IMR-90 (cell line): ENCODE measurements around the gene SLC39A11. TPM values are rescaled to one million over a fixed set of nuclear protein-coding genes. Genes with fewer than 3 reads are reported as not detected.

Source experiments
- ATAC-seq: fragments of 200-7000 bp; cut with Tn5 transposase; 2 replicates; pipeline ENCODE4 v1.9.1; 2020; ENCODE audit warnings: low read depth, mild to moderate bottlenecking, moderate library complexity
- BruUV-seq: library from RNA; stranded (reverse); fragments of 400-500 nt; replicated peaks from 2 replicates; lab custom pipeline; 2021; lab: Mats Ljungman, UMichigan
- CTCF ChIA-PET: fragments of 300-600 bp; formaldehyde crosslinking; extraction: SDS; loops from one replicate; lab custom pipeline; 2021; ENCODE audit warnings: antibody characterized with exemption; lab: Yijun Ruan, JAX
- POLR2A ChIA-PET: fragments of 300-600 bp; sonication (Branson Sonifier 250); formaldehyde crosslinking; loops from one replicate; lab custom pipeline; 2022; ENCODE audit warnings: antibody characterized with exemption; ENCODE audit not compliant: unreplicated experiment; lab: Charles Lee
- DNase-seq: peaks from one replicate; pipeline ENCODE4 v3.0.0; 2013
- H2AFZ ChIP-seq: replicated peaks from 2 replicates; pipeline ENCODE3; 2013; ENCODE audit warnings: low read length, mild to moderate bottlenecking; ENCODE audit not compliant: poor library complexity
- H2AK5ac ChIP-seq: 2 replicates; pipeline ENCODE4 v1.6.1; 2013; ENCODE audit warnings: low read depth, low read length, inconsistent platforms
- H2AK9ac ChIP-seq: replicated peaks from 2 replicates; pipeline ENCODE3; 2013; ENCODE audit warnings: mild to moderate bottlenecking, low read depth, low read length, moderate library complexity; ENCODE audit not compliant: poor library complexity
- H2BK120ac ChIP-seq: 2 replicates; pipeline ENCODE4 v1.6.1; 2013; ENCODE audit warnings: low read depth, low read length, inconsistent platforms
- H2BK15ac ChIP-seq: 3 replicates; pipeline ENCODE4 v1.6.1; 2013; ENCODE audit warnings: low read depth, low read length, inconsistent platforms
- H2BK20ac ChIP-seq: 2 replicates; pipeline ENCODE4 v1.6.1; 2013; ENCODE audit warnings: low read depth, mild to moderate bottlenecking, inconsistent platforms, low read length, moderate library complexity
- H2BK5ac ChIP-seq: 2 replicates; pipeline ENCODE4 v1.6.1; 2013; ENCODE audit warnings: mild to moderate bottlenecking, low read depth, low read length, inconsistent platforms; ENCODE audit not compliant: poor library complexity, severe bottlenecking
- H3K14ac ChIP-seq: replicated peaks from 2 replicates; pipeline ENCODE4 v1.6.1; 2013; ENCODE audit warnings: low read depth, low read length, inconsistent platforms
- H3K18ac ChIP-seq: 2 replicates; pipeline ENCODE4 v1.6.1; 2013; ENCODE audit warnings: low read depth, low read length, control low read depth
- H3K23ac ChIP-seq: 2 replicates; pipeline ENCODE4 v1.6.1; 2013; ENCODE audit warnings: low read depth, low read length, inconsistent platforms
- H3K27ac ChIP-seq: 2 replicates; pipeline ENCODE4 v1.5.1; 2013; ENCODE audit warnings: mild to moderate bottlenecking, control low read depth, low read length; ENCODE audit not compliant: insufficient read depth
- H3K27me3 ChIP-seq: 2 replicates; pipeline ENCODE4 v1.6.1; 2013; ENCODE audit warnings: low read length; ENCODE audit not compliant: control insufficient read depth, insufficient read depth
- H3K36me3 ChIP-seq: 2 replicates; pipeline ENCODE4 v1.6.1; 2013; ENCODE audit warnings: low read length, mixed read lengths; ENCODE audit not compliant: control insufficient read depth, insufficient read depth
- H3K4ac ChIP-seq: 2 replicates; pipeline ENCODE4 v1.6.1; 2013; ENCODE audit warnings: low read depth, low read length, inconsistent platforms
- H3K4me1 ChIP-seq: 2 replicates; pipeline ENCODE4 v1.6.1; 2013; ENCODE audit warnings: low read length, mixed read lengths; ENCODE audit not compliant: control insufficient read depth, insufficient read depth
- H3K4me2 ChIP-seq: 2 replicates; pipeline ENCODE4 v1.6.1; 2013; ENCODE audit warnings: low read depth, mild to moderate bottlenecking, control low read depth, low read length, moderate library complexity
- H3K4me3 ChIP-seq: 2 replicates; pipeline ENCODE4 v1.5.1; 2013; ENCODE audit warnings: low read depth, mild to moderate bottlenecking, control low read depth, low read length, moderate library complexity; ENCODE audit not compliant: insufficient read depth
- H3K56ac ChIP-seq: 2 replicates; pipeline ENCODE4 v1.6.1; 2013; ENCODE audit warnings: low read length, inconsistent platforms; ENCODE audit not compliant: insufficient read depth; ENCODE audit errors: extremely low read depth
- H3K79me1 ChIP-seq, 2 experiments: 2 replicates each; pipeline ENCODE4 v1.6.1; 2013; ENCODE audit warnings: low read length in 2 of 2, inconsistent platforms in 1 of 2, low read depth in 1 of 2
- H3K9ac ChIP-seq: 2 replicates; pipeline ENCODE4 v1.6.1; 2013; ENCODE audit warnings: low read depth, low read length, control low read depth
- H3K9me1 ChIP-seq: 2 replicates; pipeline ENCODE4 v1.6.1; 2013; ENCODE audit warnings: low read length, inconsistent platforms; ENCODE audit not compliant: insufficient read depth
- H3K9me3 ChIP-seq: 2 replicates; pipeline ENCODE4 v1.6.1; 2013; ENCODE audit warnings: low read length; ENCODE audit not compliant: control insufficient read depth, insufficient read depth
- H4K20me1 ChIP-seq: 2 replicates; pipeline ENCODE4 v1.6.1; 2013; ENCODE audit warnings: low read length, inconsistent platforms; ENCODE audit not compliant: insufficient read depth
- H4K5ac ChIP-seq: 2 replicates; pipeline ENCODE4 v1.6.1; 2013; ENCODE audit warnings: mild to moderate bottlenecking, low read depth, low read length, control low read depth
- H4K8ac ChIP-seq, 2 experiments: 2 replicates each; pipeline ENCODE4 v1.6.1; 2013; ENCODE audit warnings: low read depth in 2 of 2, low read length in 2 of 2, control low read depth in 1 of 2, inconsistent platforms in 1 of 2
- H4K91ac ChIP-seq: 2 replicates; pipeline ENCODE4 v1.6.1; 2013; ENCODE audit warnings: low read depth, low read length, inconsistent platforms; ENCODE audit not compliant: insufficient read depth
- CEBPB ChIP-seq: IDR thresholded peaks from 2 replicates; pipeline ENCODE4 v1.6.1; 2012; ENCODE audit warnings: low read depth, low read length, improper control_type of control experiment
- CTCF ChIP-seq: conservative IDR thresholded peaks from 2 replicates; pipeline ENCODE4 v1.5.1; 2012; ENCODE audit warnings: mild to moderate bottlenecking, low read depth, low read length, improper control_type of control experiment
- ELK1 ChIP-seq: fragments of 150-350 bp; IDR thresholded peaks from 2 replicates; pipeline ENCODE4 v1.6.1; 2016; ENCODE audit warnings: low read depth, mild to moderate bottlenecking, low read length, moderate library complexity, borderline replicate concordance
- FOS ChIP-seq: fragments of 150-350 bp; IDR thresholded peaks from 2 replicates; pipeline ENCODE4 v1.6.1; 2016; ENCODE audit warnings: low read depth, low read length
- MAFK ChIP-seq: IDR thresholded peaks from 2 replicates; pipeline ENCODE4 v1.6.1; 2012; ENCODE audit warnings: low read depth, low read length, improper control_type of control experiment
- MAZ ChIP-seq: IDR thresholded peaks from 2 replicates; pipeline ENCODE4 v1.6.1; 2012; ENCODE audit warnings: low read depth, mild to moderate bottlenecking, low read length, improper control_type of control experiment, moderate library complexity, borderline replicate concordance
- POLR2A ChIP-seq: IDR thresholded peaks from 2 replicates; pipeline ENCODE4 v1.6.1; 2012; ENCODE audit warnings: mild to moderate bottlenecking, low read depth, low read length
- RAD21 ChIP-seq: IDR thresholded peaks from 2 replicates; pipeline ENCODE4 v1.6.1; 2012; ENCODE audit warnings: low read length, improper control_type of control experiment
- RCOR1 ChIP-seq: IDR thresholded peaks from 2 replicates; pipeline ENCODE4 v1.6.1; 2012; ENCODE audit warnings: mild to moderate bottlenecking, low read length, improper control_type of control experiment; ENCODE audit not compliant: insufficient replicate concordance
- RFX5 ChIP-seq: IDR thresholded peaks from 2 replicates; pipeline ENCODE4 v1.8.0; 2012; ENCODE audit warnings: low read depth, mild to moderate bottlenecking, low read length, moderate library complexity
- SMC3 ChIP-seq: fragments of 150-350 bp; IDR thresholded peaks from 2 replicates; pipeline ENCODE4 v1.6.1; 2016; ENCODE audit warnings: low read depth, mild to moderate bottlenecking, antibody characterized with exemption, low read length, moderate library complexity
- USF2 ChIP-seq: fragments of 150-350 bp; IDR thresholded peaks from 2 replicates; pipeline ENCODE4 v1.6.1; 2017; ENCODE audit warnings: mild to moderate bottlenecking, antibody characterized with exemption, low read length, low read depth
- WGBS, 2 experiments: methylation state at CpG; one replicate each; pipeline versions ENCODE4 v1.1.5 to v1.1.7; 2013; ENCODE audit warnings: missing lambda C conversion rate in 2 of 2; ENCODE audit not compliant: insufficient read length in 1 of 2; ENCODE audit errors: extremely low coverage in 2 of 2; 5-methylcytosine and 5-hydroxymethylcytosine counted together
- dilution Hi-C: fragments of 300-500 bp; cut with HindIII; formaldehyde crosslinking; loops from one replicate; pipeline ENCODE4 v1.14.3; 2018; ENCODE audit warnings: low sequenced_read_pairs; ENCODE audit not compliant: unreplicated experiment
- in situ Hi-C: fragments of 300-500 bp; cut with MboI; formaldehyde crosslinking; loops from 3 replicates; pipeline ENCODE4 v1.14.3; 2019; ENCODE audit warnings: low sequenced_read_pairs, inconsistent platforms, mixed read lengths
- intact Hi-C: fragments of 100-400 bp; cut with micrococcal nuclease; formaldehyde crosslinking; loops from 2 replicates; pipeline ENCODE4 v1.10.0; 2022
- polyA plus RNA-seq, 3 experiments: library from polyadenylated mRNA; depleted of rRNA; stranded (reverse); fragments of >200 nt; gene quantifications; 2 replicates each; pipeline ENCODE4 v1.2.3, GENCODE V29; 2012; ENCODE audit warnings: low replicate concordance in 1 of 3
- total RNA-seq: library from RNA; depleted of rRNA; stranded (reverse); fragments of >200 nt; gene quantifications from 2 replicates; pipeline ENCODE4 v1.2.3, GENCODE V29; 2012

Gene SLC39A11
- total and polyA plus RNA-seq, 2 of the 4 experiments (the other 2 are of a cell fraction), result 8.8 to 14.3 TPM

- ChIA-PET POLR2A (no interaction called here), CTCF (no interaction called here)
- dilution Hi-C loops (no loop called here), in situ Hi-C loops (no loop called here), intact Hi-C loops (no loop called here)
- H2AK9ac ChIP-seq, result no peak overlapping the region
- no peak overlapping the region for H2BK15ac ChIP-seq
- no peak overlapping the region for H3K18ac ChIP-seq
- H2AK5ac ChIP-seq, result no peak overlapping the region
- H4K5ac ChIP-seq, result no peak overlapping the region
- H2BK5ac ChIP-seq, result no peak overlapping the region
- H3K36me3 ChIP-seq, result no peaks in the 10 kb centered on the region
- no peak overlapping the region for H4K91ac ChIP-seq
- no peak overlapping the region for H3K4me2 ChIP-seq
- H3K4me3 ChIP-seq, result no peak overlapping the region
- peaks cover 4% of the 10 kb centered on the region; the same call in 1 of the 2 replicates for H3K9me3 ChIP-seq
- H3K27ac ChIP-seq, result no peak overlapping the region
- H3K23ac ChIP-seq, result no peak overlapping the region
- no peaks in the 10 kb centered on the region for H3K27me3 ChIP-seq
- DNase-seq (peak; percentile 31), ATAC-seq (no peak)
- H3K79me1 ChIP-seq, result no peaks in the 10 kb centered on the region
- WGBS, 2 experiments, result 100% methylated on average over 1 of the region's 9 CpGs; no CpG with 5 or more reads in 1 of the 2 experiments
- H3K14ac ChIP-seq, result no peak overlapping the region
- H2BK120ac ChIP-seq, result no peak overlapping the region
- H3K9me1 ChIP-seq, result no peaks in the 10 kb centered on the region
- H2AFZ ChIP-seq, result no peak overlapping the region
- no peak overlapping the region for H3K56ac ChIP-seq
- no TSS peak for BruUV-seq
- H3K4ac ChIP-seq, result no peak overlapping the region
- no peak overlapping the region for H3K9ac ChIP-seq
- H2BK20ac ChIP-seq, result no peak overlapping the region
- H4K20me1 ChIP-seq, result no peaks in the 10 kb centered on the region
- H3K4me1 ChIP-seq, result no peaks in the 10 kb centered on the region
- TF ChIP-seq FOS (no peak), USF2 (no peak), RFX5 (no peak), MAZ (no peak), SMC3 (no peak), CTCF (no peak), CEBPB (no peak), RAD21 (no peak), MAFK (no peak), POLR2A (no peak), RCOR1 (no peak), ELK1 (no peak)
- H4K8ac ChIP-seq, result no peak overlapping the region
Observed at GRCh38 chr17:72872396-72872795, 220.1 kb downstream of the SLC39A11 start.
